ENCODE data around the gene ZDHHC12. TPM values are rescaled to one million over a fixed set of nuclear protein-coding genes. Genes with fewer than 3 reads are reported as not detected.
A peak's percentile ranks its signal among the peaks of the same experiment; 100 is the strongest.

Gene ZDHHC12
- total and polyA plus RNA-seq, 9 donors, result 0.30 to 27.1 (median 7.0) TPM

DNA sequence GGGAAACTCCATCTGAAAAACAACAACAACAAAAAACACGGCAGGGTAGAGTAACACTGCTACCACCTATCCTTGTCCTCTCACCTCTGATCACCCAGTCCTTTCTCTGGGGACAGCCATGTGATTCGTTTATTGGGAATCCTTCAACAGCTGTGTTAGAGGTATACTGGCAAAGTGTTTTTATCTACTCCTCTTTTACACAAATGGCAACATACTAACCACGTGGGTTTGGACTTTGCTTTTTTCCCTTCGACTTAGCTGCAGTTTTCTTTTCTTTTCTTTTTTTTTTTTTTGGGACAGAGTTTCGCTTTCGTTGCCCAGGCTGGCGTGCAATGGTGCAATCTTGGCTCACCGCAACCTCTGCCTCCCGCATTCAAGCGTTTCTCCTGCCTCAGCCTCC is 46.1 kb downstream of the ZDHHC12 start:
- H3K27ac ChIP-seq, result no peak overlapping the region
- peak in 1 of 5 donors; percentile 2 for DNase-seq
- no peaks in the 10 kb centered on the region for H3K9me3 ChIP-seq
- no peaks in the 10 kb centered on the region for H3K4me1 ChIP-seq (ENCODE audit: insufficient read depth)
- no peaks in the 10 kb centered on the region for H3K36me3 ChIP-seq
- no peak overlapping the region for H3K4me3 ChIP-seq
- TF ChIP-seq, protein P1, sequence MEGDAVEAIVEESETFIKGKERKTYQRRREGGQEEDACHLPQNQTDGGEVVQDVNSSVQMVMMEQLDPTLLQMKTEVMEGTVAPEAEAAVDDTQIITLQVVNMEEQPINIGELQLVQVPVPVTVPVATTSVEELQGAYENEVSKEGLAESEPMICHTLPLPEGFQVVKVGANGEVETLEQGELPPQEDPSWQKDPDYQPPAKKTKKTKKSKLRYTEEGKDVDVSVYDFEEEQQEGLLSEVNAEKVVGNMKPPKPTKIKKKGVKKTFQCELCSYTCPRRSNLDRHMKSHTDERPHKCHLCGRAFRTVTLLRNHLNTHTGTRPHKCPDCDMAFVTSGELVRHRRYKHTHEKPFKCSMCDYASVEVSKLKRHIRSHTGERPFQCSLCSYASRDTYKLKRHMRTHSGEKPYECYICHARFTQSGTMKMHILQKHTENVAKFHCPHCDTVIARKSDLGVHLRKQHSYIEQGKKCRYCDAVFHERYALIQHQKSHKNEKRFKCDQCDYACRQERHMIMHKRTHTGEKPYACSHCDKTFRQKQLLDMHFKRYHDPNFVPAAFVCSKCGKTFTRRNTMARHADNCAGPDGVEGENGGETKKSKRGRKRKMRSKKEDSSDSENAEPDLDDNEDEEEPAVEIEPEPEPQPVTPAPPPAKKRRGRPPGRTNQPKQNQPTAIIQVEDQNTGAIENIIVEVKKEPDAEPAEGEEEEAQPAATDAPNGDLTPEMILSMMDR (IDR thresholded peaks at IDR 0.05), result no peak
- TF ChIP-seq POLR2A (IDR thresholded peaks at IDR 0.05), result no peak
- TF ChIP-seq EP300 (IDR thresholded peaks at IDR 0.05), result no peak
- intact Hi-C loops (cut with DNase I), result no loop called here
- no peaks in the 10 kb centered on the region for H3K27me3 ChIP-seq
- 62 to 81% (median 72%) methylated on average over 10 of the region's 10 CpGs for WGBS, 3 donors

DNA sequence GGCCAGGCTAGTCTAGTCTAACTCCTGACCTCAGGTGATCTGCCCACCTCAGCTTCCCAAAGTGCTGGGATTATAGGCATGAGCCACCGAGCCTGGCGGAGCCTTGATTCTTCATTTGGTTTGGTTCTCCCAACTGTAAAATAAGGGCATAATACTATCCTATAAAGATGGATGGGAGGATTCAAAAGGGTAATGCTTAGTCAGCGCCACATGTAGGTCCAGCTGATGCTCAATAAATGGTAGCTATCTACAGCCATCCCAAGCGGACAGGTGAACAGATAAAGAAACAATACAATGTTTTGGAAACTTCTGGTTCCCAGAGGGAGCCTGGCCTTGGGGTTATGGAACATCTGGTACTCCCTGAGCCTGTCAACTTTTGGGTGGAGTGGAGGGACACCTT is 48.5 kb downstream of the ZDHHC12 start:
- H3K4me3 ChIP-seq, result no peak overlapping the region
- TF ChIP-seq, protein P1 (IDR thresholded peaks at IDR 0.05), result no peak
- no peak for TF ChIP-seq EP300 (IDR thresholded peaks at IDR 0.05)
- TF ChIP-seq POLR2A (IDR thresholded peaks at IDR 0.05), result no peak
- WGBS, 3 donors, result 92 to 96% (median 95%) methylated on average over 4 of the region's 4 CpGs
- H3K36me3 ChIP-seq, result no peaks in the 10 kb centered on the region
- no peaks in the 10 kb centered on the region for H3K27me3 ChIP-seq
- H3K4me1 ChIP-seq (ENCODE audit: insufficient read depth), result no peaks in the 10 kb centered on the region
- H3K27ac ChIP-seq, result no peak overlapping the region
- DNase-seq, result peak in 1 of 5 donors; percentile 6
- H3K9me3 ChIP-seq, result no peaks in the 10 kb centered on the region
- intact Hi-C loops (cut with DNase I), result no loop called here

Small RNA genes within 50 kb of the gene (small RNA-seq; reads per million reads assigned to genes)
- gene RF00017 (not detected), gene RN7SL560P (not detected)

Other genes with a start within 250 kb of the ZDHHC12 start
- gene GLE1, start 219.4 kb downstream of the ZDHHC12 start, total RNA-seq, result 10 to 100 TPM; 12.4 to 20.2 (median 19.0) TPM
- gene GLE1, start 219.4 kb downstream of the ZDHHC12 start, polyA plus RNA-seq, result 10 to 100 TPM; 14.0 to 28.2 TPM
- gene SPTAN1, start 171.5 kb downstream of the ZDHHC12 start, total RNA-seq, result 100 to 1,000 TPM; 140 to 301 (median 261) TPM
- gene SPTAN1, start 171.5 kb downstream of the ZDHHC12 start, polyA plus RNA-seq, result 100 to 1,000 TPM; 120 to 241 TPM
- gene DYNC2I2, start 67.3 kb downstream of the ZDHHC12 start, total RNA-seq, result 10 to 100 TPM; 17.7 to 87.5 (median 25.8) TPM
- gene DYNC2I2, start 67.3 kb downstream of the ZDHHC12 start, polyA plus RNA-seq, result 10 to 100 TPM in 1 of 2 donors, 1 to 10 TPM in 1; 2.0 to 28.0 TPM
- 100 to 1,000 TPM; 119 to 328 (median 291) TPM for gene SET, start 34.9 kb downstream of the ZDHHC12 start, total RNA-seq
- 100 to 1,000 TPM; 147 to 292 TPM for gene SET, start 34.9 kb downstream of the ZDHHC12 start, polyA plus RNA-seq
- 1 to 10 TPM; 1.4 to 7.6 (median 4.2) TPM for gene PKN3, start 21.6 kb downstream of the ZDHHC12 start, total RNA-seq
- 1 to 10 TPM; 1.3 to 4.6 TPM for gene PKN3, start 21.6 kb downstream of the ZDHHC12 start, polyA plus RNA-seq
- 10 to 100 TPM; 31.2 to 46.1 (median 34.2) TPM for gene ZER1, start 47.8 kb upstream of the ZDHHC12 start, total RNA-seq
- gene ZER1, start 47.8 kb upstream of the ZDHHC12 start, polyA plus RNA-seq, result 10 to 100 TPM; 16.3 to 31.0 TPM
- gene TBC1D13, start 63.1 kb upstream of the ZDHHC12 start, total RNA-seq, result 10 to 100 TPM; 10.7 to 31.1 (median 26.3) TPM
- 10 to 100 TPM; 15.2 to 32.2 TPM for gene TBC1D13, start 63.1 kb upstream of the ZDHHC12 start, polyA plus RNA-seq
- gene ENDOG, start 94.4 kb upstream of the ZDHHC12 start, total RNA-seq, result 10 to 100 TPM; 14.6 to 23.7 (median 20.3) TPM
- gene ENDOG, start 94.4 kb upstream of the ZDHHC12 start, polyA plus RNA-seq, result 10 to 100 TPM in 1 of 2 donors, 1 to 10 TPM in 1; 3.6 to 13.7 TPM
- 10 to 100 TPM; 10.7 to 47.9 (median 26.5) TPM for gene SPOUT1, start 105.7 kb upstream of the ZDHHC12 start, total RNA-seq
- gene SPOUT1, start 105.7 kb upstream of the ZDHHC12 start, polyA plus RNA-seq, result 10 to 100 TPM in 1 of 2 donors, 1 to 10 TPM in 1; 6.3 to 18.5 TPM
- 10 to 100 TPM in 1 of 7 donors, 1 to 10 TPM in 6; 4.6 to 10.2 (median 6.1) TPM for gene KYAT1, start 157.8 kb upstream of the ZDHHC12 start, total RNA-seq
- 1 to 10 TPM; 4.2 to 5.8 TPM for gene KYAT1, start 157.8 kb upstream of the ZDHHC12 start, polyA plus RNA-seq
- gene LRRC8A, start 158.0 kb upstream of the ZDHHC12 start, total RNA-seq, result 10 to 100 TPM; 18.1 to 39.7 (median 26.4) TPM
- 10 to 100 TPM; 21.2 to 28.5 TPM for gene LRRC8A, start 158.0 kb upstream of the ZDHHC12 start, polyA plus RNA-seq
- gene PHYHD1, start 196.9 kb upstream of the ZDHHC12 start, total RNA-seq, result 10 to 100 TPM; 24.8 to 63.9 (median 43.1) TPM
- 10 to 100 TPM; 41.1 to 50.4 TPM for gene PHYHD1, start 196.9 kb upstream of the ZDHHC12 start, polyA plus RNA-seq
- gene DOLK, start 223.5 kb upstream of the ZDHHC12 start, total RNA-seq, result 10 to 100 TPM in 5 of 7 donors, 1 to 10 TPM in 2; 6.1 to 14.9 (median 12.6) TPM
- gene DOLK, start 223.5 kb upstream of the ZDHHC12 start, polyA plus RNA-seq, result 10 to 100 TPM in 1 of 2 donors, 1 to 10 TPM in 1; 9.5 to 12.0 TPM
- 10 to 100 TPM; 12.5 to 43.8 (median 30.7) TPM for gene NUP188, start 223.6 kb upstream of the ZDHHC12 start, total RNA-seq
- gene NUP188, start 223.6 kb upstream of the ZDHHC12 start, polyA plus RNA-seq, result 10 to 100 TPM; 10.6 to 25.1 TPM

All from ovary (tissue), 9 donors.